NCI-H2227 (cell line): ENCODE data around the gene JAZF1.
A peak's percentile ranks its signal among the peaks of the same experiment; 100 is the strongest.

Experiments used
- DNase-seq: peaks from one replicate; lab custom pipeline; 2025; ENCODE audit not compliant: unreplicated experiment; lab: John Stamatoyannopoulos, UW

Gene JAZF1

DNA sequence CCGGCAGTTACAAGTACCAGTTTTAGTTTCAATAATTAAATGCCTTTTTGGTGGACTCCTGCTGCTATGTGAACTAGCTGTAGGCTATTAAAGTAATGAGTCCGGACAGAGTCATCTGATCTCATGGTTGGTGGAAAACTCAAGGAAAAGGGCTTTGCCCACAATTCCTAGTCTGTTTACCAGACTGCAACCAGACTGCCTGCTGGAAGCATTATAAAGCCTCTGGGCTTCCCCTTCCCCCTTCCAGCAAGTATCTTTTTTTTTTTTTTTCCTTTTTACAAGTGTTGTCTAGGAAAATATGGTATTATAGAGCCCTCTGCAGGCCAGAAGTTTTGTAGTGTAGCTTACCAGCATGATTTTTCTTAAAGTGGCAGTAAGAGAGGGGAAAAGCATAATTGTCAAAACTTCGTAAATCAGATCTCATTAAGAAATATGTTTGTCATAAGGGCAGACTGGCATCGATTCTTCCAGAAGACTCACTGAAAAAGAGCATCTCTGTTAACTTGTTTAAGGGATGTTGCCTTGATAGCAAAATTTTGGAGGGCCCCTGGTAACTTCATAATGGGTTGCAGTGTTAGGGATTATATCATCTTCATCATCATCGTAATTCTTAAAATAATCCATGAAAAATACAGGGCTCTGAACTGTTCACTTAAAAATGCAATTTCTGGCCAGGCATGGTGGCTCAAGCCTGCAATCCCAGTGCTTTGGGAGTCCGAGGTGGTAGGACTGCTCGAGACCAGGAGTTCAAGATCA lies 259.3 kb downstream of the JAZF1 start:
- DNase-seq, result peak; percentile 80

DNA sequence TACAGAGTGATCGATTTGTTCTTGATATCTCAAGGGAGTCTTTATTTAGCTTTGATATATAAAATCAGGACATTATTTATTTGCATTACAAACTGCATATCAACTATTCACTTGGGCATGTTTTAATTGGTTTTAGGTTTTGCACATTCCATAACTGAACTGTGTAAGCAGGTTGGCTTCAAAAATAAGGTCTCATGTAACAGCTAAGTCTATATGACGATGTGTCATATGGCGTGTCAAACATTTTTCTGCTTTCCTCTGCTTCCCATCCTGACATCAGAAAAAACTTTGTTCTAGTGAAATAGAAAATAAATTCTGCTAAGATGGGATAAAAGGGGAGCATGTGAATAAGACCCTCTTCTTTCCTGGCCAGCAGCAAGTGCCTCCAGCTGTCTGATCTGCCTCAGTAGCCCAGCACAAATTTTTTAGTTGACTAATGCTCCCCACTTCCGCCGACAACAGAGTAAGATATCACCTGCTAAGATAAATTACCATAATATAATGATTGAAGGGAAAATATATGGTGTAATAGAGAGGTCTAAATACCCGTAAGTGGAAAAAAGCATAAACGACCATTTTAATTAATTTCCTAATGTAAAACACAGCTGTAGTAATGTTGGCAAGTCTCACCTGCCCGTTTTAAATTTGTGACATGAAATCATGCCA lies 260.2 kb downstream of the JAZF1 start:
- DNase-seq, result no peak

DNA sequence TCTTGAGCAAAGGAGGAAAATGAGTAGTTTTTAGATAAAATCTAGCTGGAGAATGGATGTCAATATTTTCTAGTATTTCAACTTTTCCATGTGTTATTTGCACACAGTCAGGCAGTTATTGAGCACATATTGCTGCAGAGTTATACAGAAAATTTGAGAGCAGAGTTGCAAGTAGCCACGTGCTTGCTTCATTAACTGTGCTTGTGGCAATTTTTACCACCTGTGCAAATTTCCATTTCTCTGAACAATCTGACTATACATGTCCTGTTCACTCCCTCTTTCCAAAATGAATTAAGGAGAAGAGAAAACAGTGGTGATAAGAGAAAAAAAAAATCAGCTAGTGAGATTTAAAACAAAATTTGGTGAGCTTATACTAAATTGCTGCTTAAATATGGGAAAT lies 262.1 kb downstream of the JAZF1 start:
- DNase-seq, result no peak

DNA sequence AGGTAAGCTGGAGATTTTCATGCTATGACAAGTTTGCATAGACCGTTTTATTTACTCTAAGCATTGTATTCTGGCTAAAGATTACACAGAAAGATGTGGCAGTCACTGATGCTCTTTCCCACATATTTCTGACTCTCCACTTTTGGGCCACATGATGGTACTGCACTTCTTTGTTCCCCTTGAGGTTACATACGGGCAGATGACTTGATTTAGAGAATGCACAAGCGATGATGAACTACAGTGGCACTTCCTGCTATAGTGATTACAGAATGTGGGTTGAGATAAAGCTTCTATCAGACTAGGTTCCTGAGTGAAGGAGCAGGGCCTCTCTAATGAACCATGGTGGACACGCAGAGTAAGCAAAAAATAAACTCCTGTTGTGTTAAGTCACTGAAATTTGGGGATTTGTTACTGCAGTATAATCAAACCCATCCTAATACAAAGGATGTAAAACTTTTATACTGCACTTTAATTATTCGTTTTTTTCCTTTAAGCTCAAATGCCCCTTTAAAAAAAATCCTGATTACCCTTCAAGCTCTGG lies 262.8 kb downstream of the JAZF1 start:
- DNase-seq, result no peak

DNA sequence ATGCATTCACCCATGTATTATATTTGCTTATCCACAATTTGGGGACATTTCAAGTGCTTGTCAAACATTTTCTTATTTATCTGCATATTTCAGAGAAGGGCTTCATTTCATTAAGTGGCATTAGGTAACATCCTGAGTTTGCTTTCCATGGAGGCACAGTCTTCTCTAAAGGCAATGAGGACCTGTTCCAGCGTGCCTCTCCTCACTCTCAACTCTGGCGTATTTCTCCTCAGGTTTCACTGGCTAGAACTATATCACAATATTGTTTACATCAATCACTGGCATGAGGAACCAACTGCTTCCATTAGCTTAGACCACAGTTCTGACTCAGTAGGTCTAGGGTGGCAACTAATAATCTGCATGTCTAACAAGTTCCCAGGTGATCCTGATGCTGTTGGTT lies 263.5 kb downstream of the JAZF1 start:
- DNase-seq, result no peak

DNA sequence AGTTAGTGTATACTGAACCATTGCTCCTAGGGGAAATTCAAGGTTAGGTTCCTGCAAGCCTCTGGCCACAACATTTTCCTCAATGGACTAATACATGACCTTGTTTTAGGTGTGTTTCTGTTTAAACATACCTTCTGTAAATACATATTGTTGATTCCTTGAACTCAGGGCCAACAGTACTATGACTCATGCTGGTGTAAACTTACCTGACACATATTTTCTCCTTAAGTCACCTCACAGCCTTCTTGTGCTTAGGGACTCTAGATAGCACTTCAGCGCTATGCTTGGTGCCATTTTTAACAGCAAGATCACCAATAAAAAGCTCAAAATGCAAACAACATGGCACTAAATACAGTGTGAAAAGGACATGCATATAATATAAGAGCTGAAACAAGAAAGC lies 264.2 kb downstream of the JAZF1 start:
- DNase-seq, result no peak

DNA sequence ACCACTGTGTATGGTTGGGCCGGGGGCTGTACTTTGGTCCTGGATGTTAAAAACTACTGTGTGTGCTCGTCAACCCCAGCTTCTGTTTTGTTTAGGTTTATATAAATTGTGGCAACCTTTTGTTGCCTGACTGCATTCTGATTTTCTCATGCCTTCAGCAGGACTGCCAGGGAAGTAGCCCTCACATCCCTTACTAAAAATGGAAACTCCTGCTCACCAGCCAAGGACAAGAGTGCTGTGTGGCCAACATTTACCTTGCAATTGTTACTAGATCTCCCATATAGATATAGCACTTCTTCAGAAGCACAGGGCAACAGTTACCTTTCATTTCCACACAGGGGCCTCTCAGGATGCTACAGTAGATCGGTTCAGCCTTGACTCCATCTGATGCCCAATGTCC lies 266.2 kb downstream of the JAZF1 start:
- no peak for DNase-seq

DNA sequence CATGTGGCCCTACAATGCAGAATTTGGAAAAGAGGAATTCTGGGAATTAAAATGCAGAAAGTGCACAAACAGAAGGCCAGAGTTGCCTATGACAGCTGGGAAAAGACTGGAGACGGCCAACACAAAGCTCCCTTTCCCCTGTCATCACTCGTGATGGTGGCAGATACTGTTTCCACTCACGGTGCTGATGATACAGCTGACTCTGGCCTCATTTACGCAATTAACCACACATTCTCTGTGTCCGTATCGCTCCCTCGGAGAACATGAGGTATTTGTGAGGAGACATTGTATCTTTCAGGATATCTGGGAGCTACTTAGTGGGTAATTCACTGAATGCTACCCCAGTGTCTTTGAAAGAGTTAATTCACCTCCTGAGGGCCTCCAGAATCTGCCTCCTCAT lies 267.8 kb downstream of the JAZF1 start:
- no peak for DNase-seq

DNA sequence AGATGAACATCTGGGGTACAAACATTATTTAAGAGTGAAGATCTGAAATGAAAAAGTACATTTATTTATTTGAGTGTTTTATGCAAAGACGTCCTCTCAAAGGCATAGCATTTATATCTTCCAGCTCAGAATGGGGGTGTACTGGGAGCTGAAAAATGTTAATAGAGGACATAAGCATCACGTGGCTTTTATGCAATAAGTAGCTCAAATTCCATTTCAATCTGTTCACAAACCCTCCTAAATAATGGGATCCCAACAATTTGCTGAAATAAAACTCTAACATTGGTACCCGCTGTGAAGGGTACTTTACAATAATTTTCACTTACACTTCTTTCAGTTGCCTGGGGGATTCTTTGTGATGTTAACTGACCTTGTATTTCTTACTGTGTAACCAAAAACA lies 268.7 kb downstream of the JAZF1 start:
- DNase-seq, result no peak

DNA sequence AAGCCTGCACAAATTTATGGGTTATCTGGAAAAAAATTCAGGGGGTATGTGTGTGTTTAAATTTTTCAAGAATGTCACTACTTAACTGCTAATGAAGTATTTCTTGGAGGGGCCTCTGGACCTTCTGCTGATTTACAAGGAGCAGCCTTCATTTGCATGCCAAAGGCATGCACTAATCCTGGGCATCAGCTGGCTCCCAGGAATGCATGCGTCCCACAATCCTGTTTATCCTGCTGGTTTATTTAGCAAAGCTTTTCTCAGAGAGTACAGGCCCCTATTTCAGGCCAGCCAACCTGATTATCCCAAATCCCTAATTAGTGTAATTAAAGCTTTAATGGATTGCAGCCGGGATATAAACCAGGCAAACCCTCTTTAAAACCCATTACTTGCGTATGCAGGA lies 270.3 kb downstream of the JAZF1 start:
- DNase-seq, result no peak

DNA sequence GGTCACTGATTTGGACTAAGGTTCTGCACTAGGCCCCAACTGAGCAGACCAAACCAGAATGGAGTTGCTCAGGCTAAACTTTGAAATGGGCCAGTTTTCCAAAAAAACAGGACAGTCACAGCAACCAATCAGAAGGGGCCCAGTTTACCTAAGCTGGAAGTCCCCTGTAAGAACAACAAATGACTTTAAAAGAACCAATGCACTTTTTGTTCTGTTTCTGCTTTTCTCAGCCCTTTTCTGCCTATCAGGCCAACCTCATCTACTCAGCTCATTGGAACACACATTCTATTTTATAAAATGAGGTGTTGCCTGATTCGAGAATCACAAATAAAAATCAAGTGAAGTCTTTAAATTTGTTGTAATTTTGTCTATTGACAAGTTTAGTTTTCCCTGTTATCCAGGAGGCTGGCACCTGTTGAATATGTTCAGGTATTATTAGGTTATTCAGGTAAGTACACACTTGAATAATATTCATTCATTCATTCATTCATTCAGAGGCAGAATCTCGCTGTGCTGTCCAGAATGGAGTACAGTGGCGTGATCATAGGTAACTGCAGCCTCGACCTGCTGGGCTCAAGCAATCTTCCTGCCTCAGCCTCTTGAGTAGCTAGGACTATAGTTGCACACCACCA lies 271.9 kb downstream of the JAZF1 start:
- DNase-seq, result no peak

DNA sequence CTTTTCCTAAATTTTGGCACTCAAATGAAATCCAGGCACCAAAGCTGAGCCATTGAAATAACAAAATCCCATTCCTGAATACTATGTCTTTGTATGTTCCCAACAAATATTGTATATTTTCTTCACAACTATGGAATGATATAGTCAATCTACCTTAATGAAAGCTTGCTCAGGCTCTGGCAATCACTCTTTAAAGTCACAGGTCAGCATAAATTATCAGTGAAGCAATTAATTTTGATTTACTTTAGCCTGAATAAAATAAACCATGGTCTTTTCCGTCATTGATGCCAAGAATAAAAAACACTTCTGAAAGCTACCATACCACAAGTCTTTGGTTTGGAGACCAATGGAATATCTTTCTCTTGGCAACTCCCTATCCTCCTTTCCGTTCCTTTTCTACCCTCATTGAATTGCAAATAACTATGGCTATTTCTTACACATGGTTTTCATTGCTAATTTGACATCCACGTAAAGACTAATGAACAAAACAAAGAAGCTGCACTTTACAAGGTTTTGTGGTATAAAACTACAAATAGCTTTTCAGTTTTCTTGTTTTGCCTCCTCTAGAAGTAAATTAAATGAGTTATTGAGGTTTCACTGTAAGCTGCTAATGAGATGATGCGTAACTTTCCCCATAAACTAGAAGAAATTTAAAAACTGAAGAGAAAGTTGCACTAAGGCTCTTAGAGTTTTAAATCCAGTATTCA lies 274.1 kb downstream of the JAZF1 start:
- no peak for DNase-seq

DNA sequence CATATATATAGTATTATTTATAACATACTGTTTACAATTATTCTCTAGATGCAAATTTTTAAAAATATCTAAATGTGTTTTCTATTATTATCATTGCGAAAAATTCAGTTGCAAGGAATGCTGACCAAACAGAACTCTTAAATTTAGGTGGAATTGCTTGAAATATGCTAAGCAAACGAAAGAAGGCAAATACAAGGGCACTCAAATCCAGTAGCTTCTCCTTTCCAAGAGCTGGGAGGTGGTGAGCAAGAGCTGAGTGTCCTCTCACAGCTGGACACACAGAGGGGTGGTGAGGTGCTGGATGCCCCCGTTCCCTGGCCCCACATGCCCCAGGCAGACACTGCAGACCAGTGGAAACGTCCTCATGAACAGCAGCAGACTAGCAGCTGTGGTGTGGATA lies 274.6 kb downstream of the JAZF1 start:
- DNase-seq, result no peak

DNA sequence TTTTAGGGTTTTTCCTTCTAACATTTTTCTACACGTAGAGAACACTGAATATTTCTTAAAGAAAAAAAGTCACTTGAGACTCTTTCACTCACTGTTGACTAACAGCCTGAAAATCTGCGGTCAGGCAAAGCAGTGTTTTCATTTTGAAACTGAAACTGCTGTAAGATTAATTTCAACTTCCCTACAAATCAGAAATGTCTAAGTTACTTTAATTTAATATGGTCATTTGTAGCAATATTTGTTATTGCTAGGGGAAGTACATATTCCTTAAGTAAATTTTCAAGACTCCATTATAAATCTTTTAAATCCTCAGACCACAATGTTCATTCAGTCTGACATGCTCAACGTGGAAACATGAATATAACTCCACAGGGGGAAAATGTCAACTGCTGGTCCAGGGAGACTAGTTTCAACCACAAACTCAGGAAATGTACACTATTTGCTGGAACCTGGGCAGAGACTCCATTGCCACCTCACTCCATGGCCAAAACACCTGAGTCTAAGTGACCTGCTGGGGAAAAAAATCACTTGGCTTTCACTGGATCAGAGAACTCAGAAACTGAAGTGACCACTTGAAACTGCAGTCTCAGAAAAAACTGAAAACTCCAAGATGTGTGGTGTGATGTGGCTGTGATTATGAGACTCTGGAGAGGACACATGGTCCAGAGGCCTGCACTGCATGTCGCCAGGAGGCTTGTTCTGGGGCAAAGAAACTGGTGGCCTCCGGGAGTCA lies 279.4 kb downstream of the JAZF1 start:
- no peak for DNase-seq

DNA sequence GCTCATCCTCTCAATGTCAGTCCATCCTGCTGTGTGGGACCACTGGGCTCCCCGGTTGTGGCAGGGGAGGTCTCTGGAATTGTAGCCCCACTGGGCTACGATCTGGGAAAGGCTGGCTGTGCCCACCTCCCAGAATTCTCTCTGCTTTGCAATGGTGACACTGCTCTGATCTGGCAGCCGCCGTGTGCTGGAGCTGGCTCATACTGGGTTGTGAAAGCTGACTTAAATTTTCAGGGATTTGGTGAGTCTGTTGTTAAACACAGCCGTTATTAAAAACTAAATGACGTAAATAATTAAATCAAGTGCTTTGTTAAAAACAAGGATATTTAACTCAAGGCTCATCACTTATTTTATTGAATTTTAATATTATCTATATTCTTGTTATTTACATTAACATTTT lies 280.6 kb downstream of the JAZF1 start:
- DNase-seq, result no peak

DNA sequence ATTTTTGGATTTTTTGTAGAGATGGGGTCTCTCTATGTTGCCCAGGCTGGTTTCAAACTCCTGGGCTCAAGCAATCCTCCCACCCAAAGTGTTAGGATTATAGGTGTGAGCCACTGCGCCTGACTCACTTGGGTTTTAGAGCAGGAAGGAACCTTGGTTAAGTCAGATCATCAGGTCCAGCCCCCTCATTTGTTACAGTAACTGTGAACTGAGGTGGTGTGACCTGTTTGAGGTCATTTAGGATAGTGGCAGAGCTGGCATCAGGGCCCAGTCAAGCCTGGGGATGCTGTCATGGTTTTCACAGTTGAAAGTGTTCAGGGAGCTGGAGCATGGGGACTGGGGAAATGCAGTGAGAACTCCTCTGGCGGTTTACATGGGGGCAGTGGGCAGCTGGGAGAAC lies 281.0 kb downstream of the JAZF1 start:
- no peak for DNase-seq

DNA sequence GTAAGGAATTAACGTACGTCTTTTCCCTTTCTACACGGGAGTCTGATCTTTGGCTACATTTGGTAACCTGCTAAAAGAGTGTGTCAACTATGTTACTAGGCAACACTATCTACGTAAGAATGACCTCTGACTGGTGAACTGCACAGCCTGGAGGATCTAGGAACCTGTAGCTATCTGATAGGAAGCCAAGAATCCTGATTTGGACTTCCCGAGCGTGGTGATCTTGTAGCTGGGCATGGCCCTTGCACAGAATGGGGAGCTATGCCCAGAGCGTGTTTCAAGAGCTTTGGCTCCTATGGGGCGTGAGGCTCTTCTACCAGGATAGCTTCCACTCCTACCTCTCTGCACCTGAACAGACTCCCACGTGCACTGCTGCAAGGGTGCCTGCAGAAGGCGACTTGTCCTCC lies 283.2 kb downstream of the JAZF1 start:
- DNase-seq, result no peak

DNA sequence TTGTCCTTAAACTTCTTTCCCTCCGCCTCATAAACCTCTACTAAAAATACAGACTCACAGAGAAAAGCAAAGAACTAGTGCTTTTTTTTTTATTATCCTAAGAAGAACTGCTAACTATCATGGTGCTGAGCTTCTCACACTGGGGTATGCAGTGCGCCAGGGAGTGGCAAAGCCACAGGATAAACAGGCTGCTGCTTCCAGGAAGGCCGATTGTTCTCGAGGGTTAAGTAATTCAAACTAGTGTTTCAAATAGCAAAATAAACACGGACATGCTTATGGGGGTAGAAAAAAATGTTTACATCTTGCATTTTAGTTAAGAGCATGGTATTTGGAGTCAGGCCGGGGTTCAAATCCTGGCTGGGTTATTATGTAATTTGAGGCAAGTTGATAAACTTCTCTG lies 283.6 kb downstream of the JAZF1 start:
- DNase-seq, result no peak

DNA sequence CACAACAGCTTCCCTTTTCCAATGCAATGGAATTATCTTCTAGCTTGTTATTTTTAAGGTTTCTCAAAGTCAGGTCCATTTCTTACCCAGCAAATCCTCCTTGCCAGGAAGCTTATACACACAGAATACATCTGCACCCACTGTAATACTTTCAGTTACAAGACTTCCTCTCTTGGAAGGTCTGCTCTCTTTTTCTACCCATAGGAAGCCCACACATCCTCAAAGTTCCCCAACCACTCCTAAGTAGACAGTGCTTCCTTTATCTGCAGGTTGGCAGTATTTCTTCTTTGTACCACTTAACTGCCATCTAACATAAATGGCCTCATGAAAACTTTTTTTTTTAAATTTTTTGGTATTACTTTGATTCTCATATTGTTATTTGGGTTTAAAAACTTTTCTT lies 285.0 kb downstream of the JAZF1 start:
- DNase-seq, result no peak

DNA sequence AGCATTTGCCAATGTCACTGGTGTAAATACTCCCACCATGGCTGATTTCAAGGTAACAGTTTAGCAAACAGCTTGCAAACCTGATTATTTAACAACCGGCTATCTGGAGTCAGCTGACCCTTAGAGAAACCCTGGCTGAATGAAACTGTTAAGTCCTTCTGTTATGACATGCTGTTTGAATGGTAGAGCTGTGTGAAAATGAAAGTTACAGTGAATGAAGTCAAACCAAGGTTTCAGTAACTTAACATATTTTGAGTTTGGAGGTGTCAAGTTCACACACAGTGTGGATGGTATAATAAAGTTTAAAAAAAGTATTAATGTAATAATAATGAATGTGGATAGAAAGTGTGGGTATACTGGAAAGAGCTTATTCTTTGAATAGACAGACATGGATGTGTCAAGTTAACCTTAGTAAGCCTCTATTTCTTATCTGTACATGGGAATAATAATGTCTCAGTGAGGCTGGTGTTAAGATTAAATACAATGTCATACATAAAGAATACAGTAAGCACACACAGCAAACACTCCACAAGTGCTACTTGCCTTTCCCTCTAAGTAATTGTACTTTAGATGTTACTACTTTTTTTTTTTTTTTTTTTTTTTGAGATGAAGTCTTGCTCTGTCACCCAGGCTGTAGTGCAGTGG lies 290.3 kb downstream of the JAZF1 start:
- no peak for DNase-seq
